ENCODE data around the gene MB21D2. TPM values are rescaled to one million over a fixed set of nuclear protein-coding genes. Genes with fewer than 3 reads are reported as not detected.
A peak's percentile ranks its signal among the peaks of the same experiment; 100 is the strongest.

Gene MB21D2
- total and polyA plus RNA-seq, 7 experiments from 2014 or later: 1.7 to 21.5 (median 3.3) TPM

GRCh38 chr3:192870822-192871221 lies 46.8 kb downstream of the MB21D2 start:
- Mint-ChIP-seq H3K27me3 (peaks cover 0 to 2% (median 0%) of the 10 kb centered on the region in 5 donors), H3K4me3 (no peak overlapping the region), H3K36me3 (peaks cover 0 to 21% (median 0%) of the 10 kb centered on the region in 5 donors), H3K9me3 (peaks cover 0 to 2% (median 0%) of the 10 kb centered on the region in 11 donors), H3K4me1 (peaks cover 0 to 31% (median 0%) of the 10 kb centered on the region in 7 donors), H3K27ac (no peak overlapping the region)
- intact Hi-C loops (cut with micrococcal nuclease): no loop called here
- Histone ChIP-seq H3K27ac (ENCODE audit: low read depth, low read length) (no peak overlapping the region), H3K27me3 (ENCODE audit: control insufficient read depth in 2 of 2, insufficient read depth in 2 of 2, low read length in 2 of 2) (no peaks in the 10 kb centered on the region), H3K9me3 (ENCODE audit: control insufficient read depth in 2 of 3, low read length in 3 of 3) (no peaks in the 10 kb centered on the region), H3K4me1 (ENCODE audit: control insufficient read depth in 2 of 2, insufficient read depth in 2 of 2, low read length in 2 of 2) (no peaks in the 10 kb centered on the region), H3K36me3 (ENCODE audit: control insufficient read depth in 2 of 3, insufficient read depth in 3 of 3, low read length in 3 of 3) (no peaks in the 10 kb centered on the region), H3K4me3 (ENCODE audit: low read length) (no peak overlapping the region)
- ChIA-PET CTCF (no interaction called here), POLR2A (no interaction called here)
- ATAC-seq: no peak
- no peak for DNase-seq

GRCh38 chr3:192869131-192870031 lies 48.3 kb downstream of the MB21D2 start:
- Histone ChIP-seq H3K27ac (ENCODE audit: low read depth, low read length) (no peak overlapping the region), H3K4me3 (ENCODE audit: low read length) (no peak overlapping the region), H3K27me3 (ENCODE audit: control insufficient read depth in 2 of 2, insufficient read depth in 2 of 2, low read length in 2 of 2) (no peaks in the 10 kb centered on the region), H3K9me3 (ENCODE audit: control insufficient read depth in 2 of 3, low read length in 3 of 3) (no peaks in the 10 kb centered on the region), H3K36me3 (ENCODE audit: control insufficient read depth in 2 of 3, insufficient read depth in 3 of 3, low read length in 3 of 3) (no peaks in the 10 kb centered on the region), H3K4me1 (ENCODE audit: control insufficient read depth in 2 of 2, insufficient read depth in 2 of 2, low read length in 2 of 2) (no peaks in the 10 kb centered on the region)
- peaks cover 0 to 20% (median 0%) of the 10 kb centered on the region in 5 donors for H3K36me3 Mint-ChIP-seq
- peaks cover 0 to 37% (median 7%) of the 10 kb centered on the region in 7 donors for H3K4me1 Mint-ChIP-seq
- peaks cover 0 to 2% (median 0%) of the 10 kb centered on the region in 5 donors for H3K27me3 Mint-ChIP-seq
- DNase-seq (no peak), ATAC-seq (no peak)
- ChIA-PET POLR2A (no interaction called here), CTCF (interaction anchor here (0.8 kb wide), 1 partner anchor 10 kb away, joined by 3 read pairs; no protein-coding TSS in a partner anchor)
- H3K4me3 Mint-ChIP-seq: no peak overlapping the region
- peaks cover 0 to 2% (median 0%) of the 10 kb centered on the region in 11 donors for H3K9me3 Mint-ChIP-seq
- no peak overlapping the region for H3K27ac Mint-ChIP-seq
- intact Hi-C loops (cut with micrococcal nuclease): loop anchor here in 1 of 2 donors (10.0 kb wide), 1 partner anchor 45 kb away; the partner anchor contains the start of gene MB21D2

- Mint-ChIP-seq H3K4me3 (no peak overlapping the region), H3K36me3 (peaks cover 0 to 13% (median 0%) of the 10 kb centered on the region in 5 donors), H3K27ac (no peak overlapping the region), H3K27me3 (peaks cover 0 to 2% (median 0%) of the 10 kb centered on the region in 5 donors), H3K9me3 (no peaks in the 10 kb centered on the region), H3K4me1 (peaks cover 0 to 42% (median 8%) of the 10 kb centered on the region in 7 donors)
- DNase-seq (no peak), ATAC-seq (no peak)
- Histone ChIP-seq H3K36me3 (ENCODE audit: control insufficient read depth in 2 of 3, insufficient read depth in 3 of 3, low read length in 3 of 3) (no peaks in the 10 kb centered on the region), H3K27me3 (ENCODE audit: control insufficient read depth in 2 of 2, insufficient read depth in 2 of 2, low read length in 2 of 2) (no peaks in the 10 kb centered on the region), H3K9me3 (ENCODE audit: control insufficient read depth in 2 of 3, low read length in 3 of 3) (no peaks in the 10 kb centered on the region), H3K4me1 (ENCODE audit: control insufficient read depth in 2 of 2, insufficient read depth in 2 of 2, low read length in 2 of 2) (no peaks in the 10 kb centered on the region), H3K27ac (ENCODE audit: low read depth, low read length) (no peak overlapping the region), H3K4me3 (ENCODE audit: low read length) (no peak overlapping the region)
- intact Hi-C loops (cut with micrococcal nuclease): loop anchor here in 1 of 2 donors (10.0 kb wide), 1 partner anchor 47 kb away; the partner anchor contains the start of gene MB21D2
- POLR2A ChIA-PET: no interaction called here
- CTCF ChIA-PET: no interaction called here
Observed at GRCh38 chr3:192867645-192868044, 50.0 kb downstream of the MB21D2 start.

- ChIA-PET POLR2A (no interaction called here), CTCF (no interaction called here)
- H3K4me1 ChIP-seq (ENCODE audit: control insufficient read depth in 2 of 2, insufficient read depth in 2 of 2, low read length in 2 of 2): peaks cover 0 to 1% of the 10 kb centered on the region in 2 donors
- H3K27ac ChIP-seq (ENCODE audit: low read depth, low read length): no peak overlapping the region
- DNase-seq (no peak), ATAC-seq (no peak)
- H3K27me3 ChIP-seq (ENCODE audit: control insufficient read depth in 2 of 2, insufficient read depth in 2 of 2, low read length in 2 of 2): no peaks in the 10 kb centered on the region
- H3K4me1 Mint-ChIP-seq: peaks cover 1 to 50% (median 13%) of the 10 kb centered on the region in 7 donors
- no peak overlapping the region for H3K4me3 Mint-ChIP-seq
- peaks cover 0 to 17% (median 0%) of the 10 kb centered on the region in 5 donors for H3K36me3 Mint-ChIP-seq
- intact Hi-C loops (cut with micrococcal nuclease): loop anchor here in 1 of 2 donors (10.0 kb wide), 1 partner anchor 48 kb away; the partner anchor contains the start of gene MB21D2
- no peaks in the 10 kb centered on the region for H3K9me3 ChIP-seq (ENCODE audit: control insufficient read depth in 2 of 3, low read length in 3 of 3)
- H3K27me3 Mint-ChIP-seq: peaks cover 0 to 2% (median 0%) of the 10 kb centered on the region in 5 donors
- H3K9me3 Mint-ChIP-seq: peaks cover 0 to 1% (median 0%) of the 10 kb centered on the region in 11 donors
- H3K36me3 ChIP-seq (ENCODE audit: control insufficient read depth in 2 of 3, insufficient read depth in 3 of 3, low read length in 3 of 3): no peaks in the 10 kb centered on the region
- H3K27ac Mint-ChIP-seq: no peak overlapping the region
- no peak overlapping the region for H3K4me3 ChIP-seq (ENCODE audit: low read length)
Observed at GRCh38 chr3:192866804-192867203, 50.9 kb downstream of the MB21D2 start.

- Mint-ChIP-seq H3K27ac (peak overlapping the region in 5 of 9 donors; percentile 21 to 34 (median 23)), H3K36me3 (peaks cover 0 to 13% (median 0%) of the 10 kb centered on the region in 5 donors), H3K27me3 (peaks cover 0 to 3% (median 0%) of the 10 kb centered on the region in 5 donors), H3K9me3 (peaks cover 0 to 3% (median 0%) of the 10 kb centered on the region in 11 donors), H3K4me3 (peak overlapping the region in 1 of 10 donors; percentile 22), H3K4me1 (peaks cover 3 to 57% (median 16%) of the 10 kb centered on the region in 7 donors)
- Histone ChIP-seq H3K27ac (ENCODE audit: low read depth, low read length) (no peak overlapping the region), H3K4me1 (ENCODE audit: control insufficient read depth in 2 of 2, insufficient read depth in 2 of 2, low read length in 2 of 2) (peaks cover 0 to 4% of the 10 kb centered on the region in 2 donors), H3K4me3 (ENCODE audit: low read length) (no peak overlapping the region), H3K9me3 (ENCODE audit: control insufficient read depth in 2 of 3, low read length in 3 of 3) (no peaks in the 10 kb centered on the region), H3K27me3 (ENCODE audit: control insufficient read depth in 2 of 2, insufficient read depth in 2 of 2, low read length in 2 of 2) (no peaks in the 10 kb centered on the region), H3K36me3 (ENCODE audit: control insufficient read depth in 2 of 3, insufficient read depth in 3 of 3, low read length in 3 of 3) (no peaks in the 10 kb centered on the region)
- POLR2A ChIA-PET: no interaction called here
- DNase-seq (no peak), ATAC-seq (no peak)
- CTCF ChIA-PET: no interaction called here
- intact Hi-C loops (cut with micrococcal nuclease): loop anchor here in 1 of 2 donors (10.0 kb wide), 1 partner anchor 50 kb away; the partner anchor contains the start of gene MB21D2
Observed at GRCh38 chr3:192864941-192865340, 52.7 kb downstream of the MB21D2 start.

- ChIA-PET POLR2A (no interaction called here), CTCF (no interaction called here)
- DNase-seq (no peak), ATAC-seq (no peak)
- no peaks in the 10 kb centered on the region for H3K27me3 ChIP-seq (ENCODE audit: control insufficient read depth in 2 of 2, insufficient read depth in 2 of 2, low read length in 2 of 2)
- Mint-ChIP-seq H3K36me3 (peaks cover 0 to 16% (median 0%) of the 10 kb centered on the region in 5 donors), H3K4me1 (peaks cover 3 to 57% (median 21%) of the 10 kb centered on the region in 7 donors), H3K9me3 (peaks cover 0 to 3% (median 0%) of the 10 kb centered on the region in 11 donors), H3K27ac (no peak overlapping the region), H3K4me3 (no peak overlapping the region), H3K27me3 (peaks cover 0 to 4% (median 2%) of the 10 kb centered on the region in 5 donors)
- no peak overlapping the region for H3K27ac ChIP-seq (ENCODE audit: low read depth, low read length)
- H3K9me3 ChIP-seq (ENCODE audit: control insufficient read depth in 2 of 3, low read length in 3 of 3): no peaks in the 10 kb centered on the region
- intact Hi-C loops (cut with micrococcal nuclease): loop anchor here in 1 of 2 donors (10.0 kb wide), 1 partner anchor 52 kb away; the partner anchor contains the start of gene MB21D2
- peaks cover 0 to 4% of the 10 kb centered on the region in 2 donors for H3K4me1 ChIP-seq (ENCODE audit: control insufficient read depth in 2 of 2, insufficient read depth in 2 of 2, low read length in 2 of 2)
- H3K4me3 ChIP-seq (ENCODE audit: low read length): no peak overlapping the region
- H3K36me3 ChIP-seq (ENCODE audit: control insufficient read depth in 2 of 3, insufficient read depth in 3 of 3, low read length in 3 of 3): no peaks in the 10 kb centered on the region
Observed at GRCh38 chr3:192863091-192863420, 54.6 kb downstream of the MB21D2 start.

Measured in naive thymus-derived CD4-positive, alpha-beta T cell (primary cell).